Fibroblast of upper back skin (primary cell): ENCODE measurements around the gene PLEKHN1.
"Not testable (repeated sequence)": the region's sequence is repeated elsewhere in the genome, so short reads cannot be mapped to it uniquely, and the experiment has no call there.

Source experiments
- DNase-seq: peaks from one replicate; pipeline ENCODE4 v3.0.0-alpha.2; 2013

Gene PLEKHN1

DNA sequence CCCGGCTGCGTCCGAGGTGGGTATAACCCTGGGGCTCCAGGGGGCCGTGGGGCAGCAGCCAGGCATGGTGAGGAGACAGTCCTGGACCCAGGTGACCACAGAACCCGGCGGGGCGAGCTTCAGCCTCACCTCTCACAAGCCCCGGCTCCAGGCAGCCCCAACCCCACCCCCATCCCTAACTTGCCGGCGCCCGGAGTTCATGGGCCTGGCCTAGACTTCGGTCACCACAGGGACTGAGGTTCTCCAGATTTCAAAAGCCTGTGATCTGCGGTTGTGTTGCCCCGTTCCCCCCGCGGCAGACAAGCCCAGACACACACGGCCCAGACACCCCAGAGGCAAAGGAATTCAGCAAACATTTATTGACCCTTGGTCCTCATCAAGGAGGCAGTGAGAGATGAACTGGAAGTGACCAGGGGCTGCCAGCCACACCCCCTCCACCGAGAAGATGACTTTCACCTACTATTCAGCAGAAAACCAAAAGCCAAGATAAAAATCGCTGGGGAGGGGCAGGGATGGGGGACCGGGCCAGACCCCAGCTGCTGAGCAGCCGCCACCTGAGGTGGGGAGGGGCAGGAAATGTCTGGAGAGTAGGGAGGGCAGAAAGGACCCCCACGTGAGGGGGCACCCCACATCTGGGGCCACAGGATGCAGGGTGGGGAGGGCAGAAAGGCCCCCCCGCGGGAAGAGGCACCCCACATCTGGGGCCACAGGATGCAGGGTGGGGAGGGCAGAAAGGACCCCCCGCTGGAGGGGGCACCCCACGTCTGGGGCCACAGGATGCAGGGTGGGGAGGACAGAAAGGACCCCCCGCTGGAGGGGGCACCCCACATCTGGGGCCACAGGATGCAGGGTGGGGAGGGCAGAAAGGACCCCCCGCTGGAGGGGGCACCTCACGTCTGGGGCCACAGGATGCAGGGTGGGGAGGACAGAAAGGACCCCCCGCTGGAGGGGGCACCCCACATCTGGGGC is 29.7 kb downstream of the PLEKHN1 start:
- no peak for DNase-seq

DNA sequence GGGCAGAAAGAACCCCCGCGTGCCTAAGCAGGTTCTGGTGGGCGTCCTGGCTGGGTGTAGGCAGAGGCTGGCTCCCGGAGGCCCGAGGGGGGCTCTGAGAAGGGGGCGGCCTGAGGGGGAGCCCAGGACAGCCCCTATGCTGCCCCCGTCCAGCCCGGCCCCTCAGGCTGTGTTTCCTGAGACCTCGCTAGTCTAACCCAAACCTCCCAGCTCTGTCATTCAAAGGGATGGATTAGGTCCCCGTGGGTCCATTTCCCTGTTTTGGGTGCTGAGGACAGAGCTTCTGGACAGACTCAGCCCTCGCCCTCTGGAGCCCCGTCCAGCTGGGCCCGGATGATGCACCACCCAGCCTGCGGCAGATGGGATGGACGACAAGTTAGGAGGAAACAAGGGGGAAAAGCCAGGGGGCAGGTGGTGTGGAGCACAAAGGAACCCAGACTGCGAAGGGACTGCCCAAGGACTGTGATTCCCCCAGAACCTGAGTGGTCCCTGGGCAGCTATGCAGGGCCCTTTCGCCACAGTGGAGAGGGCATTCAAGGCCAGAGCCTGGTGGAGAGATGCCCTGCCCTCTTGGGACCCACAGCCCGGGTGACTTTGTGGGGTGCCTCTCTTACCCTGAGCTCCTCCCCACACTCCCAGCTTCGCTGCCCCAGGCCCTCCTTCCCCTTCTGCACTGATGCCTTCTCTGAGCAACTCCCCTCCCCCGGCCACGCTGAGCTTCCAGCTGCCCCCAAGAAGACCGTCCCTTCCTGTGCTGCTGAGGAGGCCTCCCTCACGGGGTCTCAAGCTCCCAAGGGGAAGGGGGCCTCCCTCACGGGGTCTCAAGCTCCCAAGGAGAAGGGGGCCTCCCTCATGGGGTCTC is 30.8 kb downstream of the PLEKHN1 start:
- DNase-seq: no peak

DNA sequence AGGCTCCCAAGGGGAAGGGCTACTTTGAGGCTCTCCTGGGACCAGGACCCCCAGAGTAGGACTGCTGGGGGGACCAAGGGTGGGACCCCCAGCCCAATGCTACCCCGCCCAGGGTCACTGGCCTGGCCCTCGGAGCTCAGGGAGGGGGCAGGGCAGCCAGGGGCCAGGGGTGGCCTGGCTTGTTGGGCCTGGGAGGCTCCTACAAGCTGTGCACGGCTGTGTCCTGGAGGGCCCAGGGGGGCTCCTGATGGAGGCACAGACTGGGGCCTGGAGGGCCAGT is 31.4 kb downstream of the PLEKHN1 start:
- no peak for DNase-seq

DNA sequence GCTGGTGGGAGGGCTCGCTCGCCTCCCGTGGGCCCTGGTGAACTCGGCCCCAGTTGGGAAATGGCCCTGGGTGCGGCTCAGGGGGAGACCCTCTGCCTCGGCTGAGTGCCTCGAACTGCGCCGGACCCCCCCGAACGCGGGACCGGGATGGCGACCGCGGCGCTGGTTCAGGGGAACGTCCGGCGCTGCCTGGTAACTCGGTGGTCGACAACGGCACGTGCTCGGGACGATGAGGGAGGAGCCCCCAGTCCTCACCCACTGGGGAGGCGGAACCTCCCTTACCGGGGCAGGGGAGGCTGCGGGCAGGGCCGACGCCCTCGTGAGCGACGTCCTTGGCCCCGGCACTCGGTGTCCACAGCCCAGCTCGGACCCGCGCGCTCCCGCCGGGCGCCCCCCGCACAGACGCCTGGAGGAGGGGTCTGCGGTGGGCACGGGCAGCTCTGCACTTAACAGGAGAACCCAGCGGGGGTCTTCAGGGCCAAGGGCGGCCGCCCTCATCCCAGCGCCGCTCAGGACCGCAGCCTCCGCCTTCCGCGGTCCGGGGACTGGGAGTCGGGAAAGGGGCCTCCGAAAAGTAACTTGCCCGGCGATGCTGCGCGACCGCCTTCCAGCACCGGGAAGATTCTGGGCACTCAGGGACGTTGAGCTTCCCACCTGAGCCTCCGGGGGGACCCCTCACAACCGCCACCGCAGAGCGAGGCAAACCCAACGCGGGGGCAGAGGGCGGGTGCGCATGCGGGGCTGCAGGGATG is 31.9 kb downstream of the PLEKHN1 start:
- DNase-seq: no peak

- DNase-seq: no peak
These were observed 32.4 kb downstream of the PLEKHN1 start for GRCh38 chr1:998745-998994.

- no peak for DNase-seq
These were observed 32.9 kb downstream of the PLEKHN1 start for GRCh38 chr1:998995-999724.

GRCh38 chr1:999725-1000356 is 33.6 kb downstream of the PLEKHN1 start, which contains the start of gene HES4:
HES4 (minus strand) TSS chr1:1000097; CDS start chr1:999973, 124 bp downstream.
- peak; percentile 88 for DNase-seq

DNA sequence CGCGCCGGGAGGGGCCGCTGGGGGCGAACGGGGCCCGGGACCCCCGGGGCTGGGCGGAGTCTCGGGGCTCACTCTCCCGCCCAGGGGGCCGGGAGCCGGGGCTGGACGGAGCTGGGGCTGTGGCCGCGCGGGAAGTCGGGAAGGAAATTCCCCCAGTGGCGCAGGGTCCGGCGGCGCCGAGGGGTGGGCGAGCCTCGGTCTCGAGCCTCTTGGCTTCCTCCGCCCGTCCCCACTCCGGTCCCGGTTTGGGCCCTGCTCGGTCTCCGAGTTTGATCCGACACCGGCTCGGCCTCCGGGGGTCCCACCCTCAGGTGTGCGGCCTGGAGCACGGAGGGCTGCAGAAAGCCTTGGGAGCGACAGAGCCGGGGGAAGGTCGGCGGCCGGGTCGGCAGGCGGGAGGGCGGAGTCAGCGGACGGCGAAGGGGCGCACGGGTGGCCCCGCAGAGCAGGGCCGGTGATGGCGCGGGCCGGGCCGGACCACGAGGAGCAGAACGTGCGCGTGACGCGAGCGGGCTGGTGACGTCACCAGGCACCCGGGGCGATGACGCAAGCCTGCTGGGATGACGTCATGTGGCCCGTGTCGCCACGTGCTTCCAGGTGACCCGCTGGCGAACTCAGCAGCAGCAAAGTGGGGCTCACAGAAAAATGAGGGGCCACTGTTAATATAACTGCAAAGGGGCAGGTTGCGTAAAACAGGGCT is 34.2 kb downstream of the PLEKHN1 start:
- DNase-seq: peak; percentile 69

- no peak for DNase-seq
These were observed 34.9 kb downstream of the PLEKHN1 start for GRCh38 chr1:1001057-1001783.

- no peak for DNase-seq
These were observed 37.5 kb downstream of the PLEKHN1 start for GRCh38 chr1:1003618-1004419.

DNA sequence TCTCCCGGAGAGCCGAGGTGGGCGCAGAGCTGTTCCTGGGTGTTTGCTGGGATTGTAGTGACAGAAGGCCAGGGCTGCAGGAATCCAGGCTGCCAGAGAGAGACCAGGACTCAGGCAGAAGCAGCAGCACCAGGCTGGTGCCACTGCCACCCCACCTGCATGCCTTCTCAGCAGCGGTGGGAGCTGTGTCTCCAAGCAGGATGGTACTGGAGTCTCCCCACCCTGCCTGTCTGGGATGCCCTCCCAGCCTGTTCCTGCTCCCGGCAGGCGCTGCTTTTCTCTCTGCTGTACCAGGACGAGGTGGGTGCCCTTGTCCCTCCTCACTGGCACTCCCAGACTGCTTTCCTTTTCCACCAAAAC is 38.1 kb downstream of the PLEKHN1 start:
- no peak for DNase-seq

DNA sequence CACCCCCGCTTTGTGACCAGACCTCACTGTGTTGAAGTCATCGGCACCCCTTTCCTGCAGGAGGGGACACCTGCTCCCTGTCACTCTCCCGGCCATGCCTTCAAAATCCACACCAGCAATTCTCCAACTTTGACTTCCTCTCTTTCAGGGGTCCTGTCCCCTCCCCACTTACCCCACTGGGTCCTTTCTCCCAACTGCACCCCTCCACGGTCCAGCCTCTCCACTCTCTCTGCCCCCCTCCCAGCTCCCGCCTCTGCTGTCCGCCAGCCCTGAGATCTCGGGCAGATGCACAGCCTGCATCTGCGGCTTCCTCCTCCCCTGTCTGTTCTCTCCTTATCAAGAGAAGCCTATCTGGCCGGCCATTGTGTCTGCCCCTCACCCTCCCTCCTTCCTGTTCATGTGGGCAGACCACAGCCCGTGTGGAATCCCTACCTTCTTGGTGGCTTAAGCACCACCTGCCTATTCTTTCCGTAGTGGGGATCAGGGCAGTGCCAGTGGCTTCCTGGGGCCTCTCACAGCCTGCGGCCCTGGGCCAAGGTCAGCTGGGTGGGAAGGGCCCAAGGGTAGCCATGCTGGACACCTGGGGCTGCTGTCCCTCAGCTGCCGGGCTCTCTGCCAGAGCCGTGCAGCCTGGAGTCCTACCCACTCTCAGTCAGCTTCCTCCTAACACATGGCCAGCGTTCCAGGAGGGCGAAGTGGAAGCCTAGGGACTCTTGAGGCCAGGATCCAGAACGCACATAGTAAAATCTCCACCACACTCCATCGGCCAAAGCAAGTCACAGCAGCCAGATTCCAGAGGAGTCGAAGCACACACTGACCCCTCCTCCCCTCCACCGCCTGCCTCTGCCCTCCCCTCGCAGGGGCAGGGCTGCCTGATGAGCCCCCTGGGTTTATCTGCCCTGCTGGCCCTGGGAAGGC is 38.8 kb downstream of the PLEKHN1 start:
- DNase-seq: peak; percentile 55

- DNase-seq: no peak
These were observed 39.6 kb downstream of the PLEKHN1 start for GRCh38 chr1:1005774-1006304.

- DNase-seq: no peak
These were observed 40.2 kb downstream of the PLEKHN1 start for GRCh38 chr1:1006305-1007159.

- DNase-seq: not testable (repeated sequence)
These were observed 43.8 kb downstream of the PLEKHN1 start for GRCh38 chr1:1010131-1010530.

GRCh38 chr1:1011396-1011949 is 45.2 kb downstream of the PLEKHN1 start:
- DNase-seq: no peak

DNA sequence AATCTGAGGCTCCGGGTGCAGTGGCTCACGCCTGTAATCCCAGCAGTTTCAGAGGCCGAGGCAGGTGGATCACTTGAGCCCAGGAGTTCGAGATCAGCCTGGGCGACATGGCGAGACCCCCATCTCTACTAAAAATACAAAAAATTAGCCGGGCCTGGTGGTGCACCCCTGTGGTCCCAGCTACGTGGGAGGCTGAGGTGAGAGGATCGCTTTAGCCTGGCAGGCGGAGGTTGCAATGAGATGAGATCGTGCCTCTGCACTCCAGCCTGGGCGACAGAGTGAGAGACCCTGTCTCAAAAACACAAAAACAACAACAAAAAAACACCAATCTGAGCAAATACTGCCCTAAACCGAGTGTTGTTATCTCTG is 46.4 kb downstream of the PLEKHN1 start:
- not testable (repeated sequence) for DNase-seq
